Measurements from ENCODE around the gene PAX5.

PAX5 gene

GRCh38 chr9:36854751-36855150, 179.3 kb downstream of the PAX5 start:
- DNase-seq: no peak

GRCh38 chr9:36854034-36854433, 180.0 kb downstream of the PAX5 start:
- no peak for DNase-seq

GRCh38 chr9:36853233-36853632, 180.8 kb downstream of the PAX5 start:
- DNase-seq: no peak

GRCh38 chr9:36849943-36850342, 184.1 kb downstream of the PAX5 start:
- no peak for DNase-seq

- DNase-seq: no peak
Measured at GRCh38 chr9:36848946-36849345, 185.1 kb downstream of the PAX5 start.

- no peak for DNase-seq
Measured at GRCh38 chr9:36847781-36848673, 186.0 kb downstream of the PAX5 start.

GRCh38 chr9:36846621-36847020, 187.4 kb downstream of the PAX5 start:
- no peak for DNase-seq

GRCh38 chr9:36845844-36846243, 188.2 kb downstream of the PAX5 start:
- DNase-seq: no peak

GRCh38 chr9:36844961-36845360, 189.1 kb downstream of the PAX5 start:
- no peak for DNase-seq

GRCh38 chr9:36843964-36844363, 190.1 kb downstream of the PAX5 start:
- no peak for DNase-seq

GRCh38 chr9:36842560-36843530, 191.2 kb downstream of the PAX5 start:
- no peak for DNase-seq

GRCh38 chr9:36840898-36841536, 193.1 kb downstream of the PAX5 start:
- DNase-seq: no peak

GRCh38 chr9:36839131-36839885, 194.8 kb downstream of the PAX5 start:
- DNase-seq: no peak

GRCh38 chr9:36837431-36838405, 196.3 kb downstream of the PAX5 start:
- no peak for DNase-seq

GRCh38 chr9:36836486-36836885, 197.6 kb downstream of the PAX5 start:
- no peak for DNase-seq

GRCh38 chr9:36835271-36835996, 198.6 kb downstream of the PAX5 start:
- DNase-seq: no peak

GRCh38 chr9:36834736-36835135, 199.3 kb downstream of the PAX5 start:
- DNase-seq: no peak

GRCh38 chr9:36833954-36834353, 200.1 kb downstream of the PAX5 start:
- no peak for DNase-seq

GRCh38 chr9:36832164-36832795, 201.8 kb downstream of the PAX5 start:
- no peak for DNase-seq

Data from suppressor macrophage (primary cell).